Caco-2 (cell line): ENCODE results near the gene ADGRB3. TPM values are rescaled to one million over a fixed set of nuclear protein-coding genes. Genes with fewer than 3 reads are reported as not detected.

ENCODE experiments used
- BruUV-seq: library from RNA; stranded (reverse); fragments of 400-500 nt; replicated peaks from 2 replicates; lab custom pipeline; 2021; lab: Mats Ljungman, UMichigan
- CTCF ChIA-PET: fragments of 300-600 bp; sonication (Branson Sonifier 250); formaldehyde crosslinking; loops from one replicate; lab custom pipeline; 2022; ENCODE audit warnings: antibody characterized with exemption; lab: Charles Lee
- POLR2A ChIA-PET: fragments of 300-600 bp; sonication (Branson Sonifier 250); formaldehyde crosslinking; loops from one replicate; lab custom pipeline; 2022; ENCODE audit warnings: antibody characterized with exemption; lab: Charles Lee
- DNase-seq, 2 experiments: peaks; one replicate each; pipeline versions ENCODE4 v3.0.0 to v3.0.0-alpha.2; 2020 to 2022
- H3K27me3 ChIP-seq: replicated peaks from 2 replicates; pipeline ENCODE4 v1.6.0; 2011; ENCODE audit warnings: low read length; ENCODE audit not compliant: control insufficient read depth, insufficient read depth
- H3K36me3 ChIP-seq: 2 replicates; pipeline ENCODE4 v1.5.1; 2011; ENCODE audit warnings: low read length; ENCODE audit not compliant: control insufficient read depth, insufficient read depth
- H3K4me1 ChIP-seq: fragments of 250-450 bp; sonication (Bioruptor Pico); 2 replicates; pipeline ENCODE4 v1.5.1; 2020; ENCODE audit warnings: mild to moderate bottlenecking
- H3K4me3 ChIP-seq: 2 replicates; pipeline ENCODE4 v1.5.1; 2011; ENCODE audit warnings: low read depth, mild to moderate bottlenecking, control low read depth, low read length
- H3K9me3 ChIP-seq: fragments of 250-450 bp; sonication (Bioruptor Pico); 2 replicates; pipeline ENCODE4 v1.5.1; 2020; ENCODE audit warnings: mild to moderate bottlenecking, moderate library complexity
- H3K27ac Mint-ChIP-seq: one replicate; pipeline ENCODE4 v1.8.0; 2022; ENCODE audit warnings: mixed read lengths; ENCODE audit not compliant: unreplicated experiment
- H3K27me3 Mint-ChIP-seq: one replicate; pipeline ENCODE4 v1.8.0; 2022; ENCODE audit warnings: mixed read lengths; ENCODE audit not compliant: insufficient read depth, unreplicated experiment
- H3K36me3 Mint-ChIP-seq: one replicate; pipeline ENCODE4 v1.8.0; 2022; ENCODE audit warnings: mild to moderate bottlenecking, mixed read lengths; ENCODE audit not compliant: insufficient read depth, unreplicated experiment
- H3K4me1 Mint-ChIP-seq: one replicate; pipeline ENCODE4 v1.8.0; 2022; ENCODE audit warnings: low read depth, mixed read lengths; ENCODE audit not compliant: unreplicated experiment
- H3K4me3 Mint-ChIP-seq: one replicate; pipeline ENCODE4 v1.8.0; 2022; ENCODE audit warnings: mild to moderate bottlenecking, moderate library complexity, mixed read lengths; ENCODE audit not compliant: unreplicated experiment
- H3K9me3 Mint-ChIP-seq: one replicate; pipeline ENCODE4 v1.8.0; 2022; ENCODE audit warnings: mixed read lengths; ENCODE audit not compliant: unreplicated experiment
- CTCF ChIP-seq, 2 experiments: fragments of 200-600 bp in 1 of 2; IDR thresholded peaks; 1 replicate in 1 of 2; 2 replicates in 1 of 2; pipeline versions ENCODE4 v1.5.1 to v1.8.0; 2011 to 2022; ENCODE audit warnings: antibody characterized with exemption in 1 of 2, control low read depth in 1 of 2, inconsistent platforms in 1 of 2, low read depth in 1 of 2, low read length in 1 of 2, mild to moderate bottlenecking in 1 of 2, moderate library complexity in 1 of 2; ENCODE audit not compliant: insufficient read depth in 1 of 2, severe bottlenecking in 1 of 2, unreplicated experiment in 1 of 2
- intact Hi-C: fragments of 100-400 bp; cut with micrococcal nuclease; formaldehyde crosslinking; loops from one replicate; pipeline ENCODE4 v1.10.0; 2022; ENCODE audit not compliant: unreplicated experiment
- total RNA-seq: library from RNA; stranded (reverse); gene quantifications from 2 replicates; pipeline ENCODE4 v1.2.3, GENCODE V29; 2022

The ADGRB3 gene
- total RNA-seq, 1 experiment from 2014 or later = 0.18 TPM

GRCh38 chr6:68771426-68771825 is 136.3 kb downstream of the ADGRB3 start:
- H3K4me1 Mint-ChIP-seq = no peaks in the 10 kb centered on the region
- no peak overlapping the region for H3K4me3 Mint-ChIP-seq
- TF ChIP-seq CTCF (IDR thresholded peaks at IDR 0.05; ENCODE audit: insufficient read depth in 1 of 2, low read depth in 1 of 2, low read length in 1 of 2, severe bottlenecking in 1 of 2, unreplicated experiment in 1 of 2) = no peak
- no peaks in the 10 kb centered on the region for H3K36me3 Mint-ChIP-seq
- Histone ChIP-seq H3K27me3 (no peaks in the 10 kb centered on the region), H3K9me3 (no peaks in the 10 kb centered on the region), H3K4me3 (no peak overlapping the region), H3K4me1 (no peaks in the 10 kb centered on the region), H3K36me3 (no peaks in the 10 kb centered on the region)
- POLR2A ChIA-PET = no interaction called here
- BruUV-seq = no TSS peak
- H3K9me3 Mint-ChIP-seq = no peaks in the 10 kb centered on the region
- intact Hi-C loops = no loop called here
- CTCF ChIA-PET = no interaction called here
- DNase-seq = no peak
- H3K27me3 Mint-ChIP-seq = peaks cover 6% of the 10 kb centered on the region
- no peak overlapping the region for H3K27ac Mint-ChIP-seq

- no peak overlapping the region for H3K4me3 ChIP-seq
- H3K4me1 Mint-ChIP-seq = no peaks in the 10 kb centered on the region
- peaks cover 6% of the 10 kb centered on the region for H3K27me3 Mint-ChIP-seq
- POLR2A ChIA-PET = no interaction called here
- TF ChIP-seq CTCF (IDR thresholded peaks at IDR 0.05; ENCODE audit: insufficient read depth in 1 of 2, low read depth in 1 of 2, low read length in 1 of 2, severe bottlenecking in 1 of 2, unreplicated experiment in 1 of 2) = no peak
- no TSS peak for BruUV-seq
- H3K9me3 ChIP-seq = no peaks in the 10 kb centered on the region
- no peaks in the 10 kb centered on the region for H3K4me1 ChIP-seq
- DNase-seq = no peak
- no peaks in the 10 kb centered on the region for H3K9me3 Mint-ChIP-seq
- CTCF ChIA-PET = no interaction called here
- no peaks in the 10 kb centered on the region for H3K27me3 ChIP-seq
- no peaks in the 10 kb centered on the region for H3K36me3 ChIP-seq
- intact Hi-C loops = no loop called here
- H3K27ac Mint-ChIP-seq = no peak overlapping the region
- H3K4me3 Mint-ChIP-seq = no peak overlapping the region
- H3K36me3 Mint-ChIP-seq = no peaks in the 10 kb centered on the region
These were observed 139.8 kb downstream of the ADGRB3 start for GRCh38 chr6:68774843-68775242.

- Histone ChIP-seq H3K9me3 (no peaks in the 10 kb centered on the region), H3K4me1 (no peaks in the 10 kb centered on the region), H3K27me3 (no peaks in the 10 kb centered on the region), H3K36me3 (no peaks in the 10 kb centered on the region), H3K4me3 (no peak overlapping the region)
- H3K36me3 Mint-ChIP-seq = no peaks in the 10 kb centered on the region
- intact Hi-C loops = no loop called here
- no peak for DNase-seq
- no peak overlapping the region for H3K27ac Mint-ChIP-seq
- H3K27me3 Mint-ChIP-seq = peaks cover 5% of the 10 kb centered on the region
- H3K4me3 Mint-ChIP-seq = no peak overlapping the region
- TF ChIP-seq CTCF (IDR thresholded peaks at IDR 0.05; ENCODE audit: insufficient read depth in 1 of 2, low read depth in 1 of 2, low read length in 1 of 2, severe bottlenecking in 1 of 2, unreplicated experiment in 1 of 2) = no peak
- H3K4me1 Mint-ChIP-seq = no peaks in the 10 kb centered on the region
- CTCF ChIA-PET = no interaction called here
- POLR2A ChIA-PET = no interaction called here
- no TSS peak for BruUV-seq
- H3K9me3 Mint-ChIP-seq = no peaks in the 10 kb centered on the region
These were observed 141.3 kb downstream of the ADGRB3 start for GRCh38 chr6:68776354-68776753.
